Measurements from ENCODE around the gene CYBC1. TPM values are rescaled to one million over a fixed set of nuclear protein-coding genes. Genes with fewer than 3 reads are reported as not detected.
A peak's percentile ranks its signal among the peaks of the same experiment; 100 is the strongest.

Gene CYBC1
- total RNA-seq, 1 donor, result 72.4 TPM

- no peaks in the 10 kb centered on the region for H3K79me2 ChIP-seq (ENCODE audit: insufficient read depth, low read length)
- H2AFZ ChIP-seq (ENCODE audit: low read length), result no peak overlapping the region
- H3K36me3 ChIP-seq (ENCODE audit: insufficient read depth, low read length), result no peaks in the 10 kb centered on the region
- no peaks in the 10 kb centered on the region for H3K9me3 ChIP-seq (ENCODE audit: low read depth, low read length)
- no peak overlapping the region for H3K4me2 ChIP-seq (ENCODE audit: insufficient read depth, low read length)
- peak; percentile 74 for DNase-seq (ENCODE audit: insufficient read length, low spot score, missing footprints)
- no peaks in the 10 kb centered on the region for H3K27me3 ChIP-seq (ENCODE audit: insufficient read depth, low read length)
- H3K4me1 ChIP-seq (ENCODE audit: insufficient read depth, low read length), result no peaks in the 10 kb centered on the region
- no peak overlapping the region for H3K4me3 ChIP-seq (ENCODE audit: insufficient read depth, low read length)
- TF ChIP-seq, protein P1, sequence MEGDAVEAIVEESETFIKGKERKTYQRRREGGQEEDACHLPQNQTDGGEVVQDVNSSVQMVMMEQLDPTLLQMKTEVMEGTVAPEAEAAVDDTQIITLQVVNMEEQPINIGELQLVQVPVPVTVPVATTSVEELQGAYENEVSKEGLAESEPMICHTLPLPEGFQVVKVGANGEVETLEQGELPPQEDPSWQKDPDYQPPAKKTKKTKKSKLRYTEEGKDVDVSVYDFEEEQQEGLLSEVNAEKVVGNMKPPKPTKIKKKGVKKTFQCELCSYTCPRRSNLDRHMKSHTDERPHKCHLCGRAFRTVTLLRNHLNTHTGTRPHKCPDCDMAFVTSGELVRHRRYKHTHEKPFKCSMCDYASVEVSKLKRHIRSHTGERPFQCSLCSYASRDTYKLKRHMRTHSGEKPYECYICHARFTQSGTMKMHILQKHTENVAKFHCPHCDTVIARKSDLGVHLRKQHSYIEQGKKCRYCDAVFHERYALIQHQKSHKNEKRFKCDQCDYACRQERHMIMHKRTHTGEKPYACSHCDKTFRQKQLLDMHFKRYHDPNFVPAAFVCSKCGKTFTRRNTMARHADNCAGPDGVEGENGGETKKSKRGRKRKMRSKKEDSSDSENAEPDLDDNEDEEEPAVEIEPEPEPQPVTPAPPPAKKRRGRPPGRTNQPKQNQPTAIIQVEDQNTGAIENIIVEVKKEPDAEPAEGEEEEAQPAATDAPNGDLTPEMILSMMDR (IDR thresholded peaks at IDR 0.05; ENCODE audit: extremely low read depth, low read depth, low read length), result no peak
- H4K20me1 ChIP-seq (ENCODE audit: insufficient read depth, low read length), result peaks cover 5% of the 10 kb centered on the region
- H3K27ac ChIP-seq (ENCODE audit: low read depth, low read length), result no peak overlapping the region
These were observed 44.4 kb downstream of the CYBC1 start for GRCh38 chr17:82406131-82406671.

DNA sequence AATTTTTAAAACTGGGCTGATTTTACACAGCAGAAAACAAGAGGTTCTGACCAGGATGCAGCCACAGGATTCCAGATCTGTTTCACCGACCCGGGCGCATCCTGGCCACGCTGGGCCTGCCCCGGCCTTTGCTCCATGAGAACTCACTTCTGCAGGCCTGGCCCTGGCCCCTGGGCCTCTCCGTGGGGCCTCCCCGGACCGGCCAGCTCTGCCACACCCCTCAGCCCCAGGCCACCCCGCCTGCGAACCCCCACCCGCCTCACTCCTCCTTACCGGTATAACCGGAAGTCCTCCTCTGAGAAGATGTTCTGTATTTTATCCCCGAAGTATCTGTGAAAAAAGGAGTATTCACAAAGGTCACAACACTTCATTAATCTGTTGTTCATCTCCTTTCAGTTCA lies 45.5 kb downstream of the CYBC1 start:
- H2AFZ ChIP-seq (ENCODE audit: low read length), result no peak overlapping the region
- H3K79me2 ChIP-seq (ENCODE audit: insufficient read depth, low read length), result no peaks in the 10 kb centered on the region
- TF ChIP-seq, protein P1 (IDR thresholded peaks at IDR 0.05; ENCODE audit: extremely low read depth, low read depth, low read length), result no peak
- peaks cover 4% of the 10 kb centered on the region for H4K20me1 ChIP-seq (ENCODE audit: insufficient read depth, low read length)
- H3K27me3 ChIP-seq (ENCODE audit: insufficient read depth, low read length), result no peaks in the 10 kb centered on the region
- no peak overlapping the region for H3K4me2 ChIP-seq (ENCODE audit: insufficient read depth, low read length)
- H3K36me3 ChIP-seq (ENCODE audit: insufficient read depth, low read length), result no peaks in the 10 kb centered on the region
- H3K4me3 ChIP-seq (ENCODE audit: insufficient read depth, low read length), result no peak overlapping the region
- H3K4me1 ChIP-seq (ENCODE audit: insufficient read depth, low read length), result no peaks in the 10 kb centered on the region
- H3K9me3 ChIP-seq (ENCODE audit: low read depth, low read length), result no peaks in the 10 kb centered on the region
- peak; percentile 69 for DNase-seq (ENCODE audit: insufficient read length, low spot score, missing footprints)
- no peak overlapping the region for H3K27ac ChIP-seq (ENCODE audit: low read depth, low read length)

- H3K27ac ChIP-seq (ENCODE audit: low read depth, low read length), result no peak overlapping the region
- no peaks in the 10 kb centered on the region for H3K36me3 ChIP-seq (ENCODE audit: insufficient read depth, low read length)
- DNase-seq (ENCODE audit: insufficient read length, low spot score, missing footprints), result peak; percentile 72
- TF ChIP-seq, protein P1 (IDR thresholded peaks at IDR 0.05; ENCODE audit: extremely low read depth, low read depth, low read length), result no peak
- no peak overlapping the region for H2AFZ ChIP-seq (ENCODE audit: low read length)
- no peak overlapping the region for H3K4me3 ChIP-seq (ENCODE audit: insufficient read depth, low read length)
- no peaks in the 10 kb centered on the region for H3K4me1 ChIP-seq (ENCODE audit: insufficient read depth, low read length)
- H3K27me3 ChIP-seq (ENCODE audit: insufficient read depth, low read length), result no peaks in the 10 kb centered on the region
- H4K20me1 ChIP-seq (ENCODE audit: insufficient read depth, low read length), result peaks cover 4% of the 10 kb centered on the region
- H3K4me2 ChIP-seq (ENCODE audit: insufficient read depth, low read length), result no peak overlapping the region
- no peaks in the 10 kb centered on the region for H3K9me3 ChIP-seq (ENCODE audit: low read depth, low read length)
- H3K79me2 ChIP-seq (ENCODE audit: insufficient read depth, low read length), result no peaks in the 10 kb centered on the region
These were observed 46.6 kb downstream of the CYBC1 start for GRCh38 chr17:82403662-82404660.

GRCh38 chr17:82402865-82403264 lies 47.7 kb downstream of the CYBC1 start:
- no peak for DNase-seq (ENCODE audit: insufficient read length, low spot score, missing footprints)
- Histone ChIP-seq H3K27ac (ENCODE audit: low read depth, low read length) (no peak overlapping the region), H3K9me3 (ENCODE audit: low read depth, low read length) (no peaks in the 10 kb centered on the region), H3K4me2 (ENCODE audit: insufficient read depth, low read length) (no peak overlapping the region), H3K36me3 (ENCODE audit: insufficient read depth, low read length) (no peaks in the 10 kb centered on the region), H4K20me1 (ENCODE audit: insufficient read depth, low read length) (peaks cover 4% of the 10 kb centered on the region), H3K4me3 (ENCODE audit: insufficient read depth, low read length) (no peak overlapping the region), H3K27me3 (ENCODE audit: insufficient read depth, low read length) (no peaks in the 10 kb centered on the region), H3K4me1 (ENCODE audit: insufficient read depth, low read length) (no peaks in the 10 kb centered on the region), H3K79me2 (ENCODE audit: insufficient read depth, low read length) (no peaks in the 10 kb centered on the region), H2AFZ (ENCODE audit: low read length) (no peak overlapping the region)
- TF ChIP-seq, protein P1 (IDR thresholded peaks at IDR 0.05; ENCODE audit: extremely low read depth, low read depth, low read length), result no peak
